Smooth muscle cell (in vitro differentiated cells): ENCODE results near the gene ADIPOR2. TPM values are rescaled to one million over a fixed set of nuclear protein-coding genes. Genes with fewer than 3 reads are reported as not detected.

Experiments
- DNase-seq: peaks from one replicate; lab custom pipeline; 2025; ENCODE audit not compliant: unreplicated experiment; lab: John Stamatoyannopoulos, UW
- H2AFZ ChIP-seq: fragments of 200-600 bp; sonication (generic); 2 replicates; pipeline ENCODE4 v1.6.0; 2016; ENCODE audit warnings: antibody characterized with exemption, low read depth, mild to moderate bottlenecking
- H3F3A ChIP-seq: fragments of 200-600 bp; sonication (generic); 2 replicates; pipeline ENCODE4 v1.6.0; 2017; ENCODE audit warnings: antibody characterized with exemption, low read depth
- H3K27ac ChIP-seq: fragments of 200-600 bp; sonication (generic); 2 replicates; pipeline ENCODE4 v1.5.1; 2016; ENCODE audit warnings: low read depth, mild to moderate bottlenecking
- H3K27me3 ChIP-seq: fragments of 200-600 bp; sonication (generic); 2 replicates; pipeline ENCODE4 v1.6.1; 2016; ENCODE audit warnings: low read depth, mild to moderate bottlenecking
- H3K36me3 ChIP-seq: fragments of 200-600 bp; sonication (generic); 2 replicates; pipeline ENCODE4 v1.5.1; 2016; ENCODE audit warnings: low read depth
- H3K4me1 ChIP-seq: fragments of 200-600 bp; sonication (generic); 2 replicates; pipeline ENCODE4 v1.5.1; 2016; ENCODE audit warnings: low read depth
- H3K4me2 ChIP-seq: fragments of 200-600 bp; sonication (generic); 2 replicates; pipeline ENCODE4 v1.6.0; 2016; ENCODE audit warnings: mild to moderate bottlenecking
- H3K4me3 ChIP-seq: fragments of 200-600 bp; sonication (generic); 2 replicates; pipeline ENCODE4 v1.5.1; 2016; ENCODE audit warnings: mild to moderate bottlenecking
- H3K79me2 ChIP-seq: fragments of 200-600 bp; sonication (generic); 2 replicates; pipeline ENCODE4 v1.6.0; 2016; ENCODE audit warnings: low read depth, mild to moderate bottlenecking
- H3K9ac ChIP-seq: fragments of 200-600 bp; sonication (generic); 2 replicates; pipeline ENCODE4 v1.6.0; 2016; ENCODE audit warnings: low read depth
- H3K9me3 ChIP-seq: fragments of 200-600 bp; sonication (generic); replicated peaks from 2 replicates; pipeline ENCODE4 v1.5.1; 2016; ENCODE audit warnings: low read depth
- H4K20me1 ChIP-seq: fragments of 200-600 bp; sonication (generic); 2 replicates; pipeline ENCODE4 v1.6.0; 2016; ENCODE audit warnings: low read depth
- CTCF ChIP-seq: fragments of 200-600 bp; sonication (generic); IDR thresholded peaks from 2 replicates; pipeline ENCODE4 v1.5.1; 2017; ENCODE audit warnings: borderline replicate concordance, mild to moderate bottlenecking, antibody characterized with exemption; ENCODE audit not compliant: insufficient read depth, poor library complexity, severe bottlenecking
- WGBS: methylation state at CpG from one replicate; pipeline ENCODE4 v1.1.7; 2016; ENCODE audit warnings: low lambda C conversion rate; 5-methylcytosine and 5-hydroxymethylcytosine counted together
- polyA plus RNA-seq: library from polyadenylated mRNA; unstranded; fragments of >200 nt; fragmentation: Nextera tagmentation; extraction: Ambion mirVana; gene quantifications from 2 replicates; pipeline ENCODE4 v1.2.1, GENCODE V29; 2016
- total RNA-seq: library from RNA; depleted of rRNA; stranded (reverse); fragments of >200 nt; gene quantifications from 2 replicates; pipeline ENCODE4 v1.2.3, GENCODE V29; 2014

The ADIPOR2 gene
- total and polyA plus RNA-seq, 2 experiments from 2014 or later: 7.0 to 34.1 TPM

GRCh38 chr12:1835211-1836131 is 144.6 kb downstream of the ADIPOR2 start:
- H3K4me1 ChIP-seq: peaks cover 5% of the 10 kb centered on the region
- H3K27ac ChIP-seq: no peak overlapping the region
- H3K4me2 ChIP-seq: no peak overlapping the region
- H3K79me2 ChIP-seq: no peaks in the 10 kb centered on the region
- H3K36me3 ChIP-seq: no peaks in the 10 kb centered on the region
- TF ChIP-seq CTCF: no peak
- H3K4me3 ChIP-seq: no peak overlapping the region
- H3K9ac ChIP-seq: no peak overlapping the region
- peaks cover 27% of the 10 kb centered on the region for H3K27me3 ChIP-seq
- H2AFZ ChIP-seq: no peak overlapping the region
- no peak for DNase-seq
- no peaks in the 10 kb centered on the region for H3K9me3 ChIP-seq
- no peaks in the 10 kb centered on the region for H3F3A ChIP-seq
- WGBS: 93% methylated on average over 22 of the region's 22 CpGs
- no peaks in the 10 kb centered on the region for H4K20me1 ChIP-seq

- no peak overlapping the region for H2AFZ ChIP-seq
- no peaks in the 10 kb centered on the region for H3K36me3 ChIP-seq
- peaks cover 5% of the 10 kb centered on the region for H3K4me1 ChIP-seq
- WGBS: 70% methylated on average over 7 of the region's 7 CpGs
- H3K9me3 ChIP-seq: no peaks in the 10 kb centered on the region
- no peaks in the 10 kb centered on the region for H3F3A ChIP-seq
- no peaks in the 10 kb centered on the region for H4K20me1 ChIP-seq
- H3K4me3 ChIP-seq: no peak overlapping the region
- no peak overlapping the region for H3K9ac ChIP-seq
- H3K79me2 ChIP-seq: no peaks in the 10 kb centered on the region
- TF ChIP-seq CTCF: no peak
- no peak for DNase-seq
- peaks cover 25% of the 10 kb centered on the region for H3K27me3 ChIP-seq
- H3K4me2 ChIP-seq: no peak overlapping the region
- no peak overlapping the region for H3K27ac ChIP-seq
These were observed 145.5 kb downstream of the ADIPOR2 start for GRCh38 chr12:1836241-1836803.

DNA sequence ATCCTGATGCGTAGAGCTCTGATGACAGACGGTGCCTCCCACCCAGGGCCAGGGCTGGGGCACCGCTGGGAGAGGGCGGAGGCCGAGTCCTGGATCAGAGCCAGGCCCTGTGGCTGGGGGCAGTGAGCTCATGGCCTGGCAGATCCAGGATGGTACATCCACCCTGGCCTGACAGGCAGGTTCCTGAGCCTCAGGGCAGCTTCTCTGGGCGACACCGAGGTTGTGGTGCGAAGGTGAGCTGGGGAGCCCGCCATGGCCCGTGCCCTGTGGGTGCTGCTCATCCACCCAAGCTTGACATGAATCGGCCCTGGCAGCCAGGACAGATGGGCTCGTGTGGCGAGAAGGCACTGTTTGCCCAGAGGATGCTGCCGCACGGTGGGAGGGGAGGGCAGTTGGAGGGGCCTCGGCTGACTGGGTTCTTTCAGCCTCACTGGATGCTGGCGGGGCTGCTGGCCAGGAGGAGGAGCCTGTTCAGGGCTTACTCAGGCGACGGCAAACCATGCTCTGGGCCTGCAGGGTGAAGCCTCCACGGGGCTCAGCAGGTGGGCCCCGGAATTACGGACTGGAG is 146.1 kb downstream of the ADIPOR2 start:
- no peak for DNase-seq
- H3K4me1 ChIP-seq: peaks cover 5% of the 10 kb centered on the region
- H3K27ac ChIP-seq: no peak overlapping the region
- H3K36me3 ChIP-seq: no peaks in the 10 kb centered on the region
- 86% methylated on average over 22 of the region's 22 CpGs for WGBS
- H3K4me2 ChIP-seq: no peak overlapping the region
- H3K9ac ChIP-seq: no peak overlapping the region
- no peak overlapping the region for H2AFZ ChIP-seq
- H3K27me3 ChIP-seq: peaks cover 19% of the 10 kb centered on the region
- H3K9me3 ChIP-seq: no peaks in the 10 kb centered on the region
- no peaks in the 10 kb centered on the region for H3K79me2 ChIP-seq
- H3K4me3 ChIP-seq: no peak overlapping the region
- no peaks in the 10 kb centered on the region for H4K20me1 ChIP-seq
- no peaks in the 10 kb centered on the region for H3F3A ChIP-seq
- TF ChIP-seq CTCF: no peak
